Kidney (tissue), 14 donors: ENCODE measurements around the gene PRKN. TPM values are rescaled to one million over a fixed set of nuclear protein-coding genes. Genes with fewer than 3 reads are reported as not detected.
A peak's percentile ranks its signal among the peaks of the same experiment; 100 is the strongest.

ENCODE experiments used
- DNase-seq, 5 donors: peaks; one replicate each; pipeline ENCODE4 v3.0.0-alpha.2; 2013 to 2020
- FAIRE-seq: peaks from 2 replicates; lab custom pipeline; 2012; peaks lifted over from hg19 to GRCh38; lab: Jason Lieb, UNC
- H3K27ac ChIP-seq, 2 donors: one replicate each; pipeline ENCODE4 v1.7.0; 2013; ENCODE audit warnings: low read depth in 2 of 2, low read length in 2 of 2, inconsistent platforms in 1 of 2
- H3K27me3 ChIP-seq: one replicate; pipeline ENCODE4 v1.7.1; 2013; ENCODE audit warnings: low read length, inconsistent platforms; ENCODE audit not compliant: control insufficient read depth, insufficient read depth
- H3K36me3 ChIP-seq, 3 donors: one replicate each; pipeline versions ENCODE4 v1.7.0 to v1.7.1; 2013; ENCODE audit warnings: low read length in 3 of 3, control low read depth in 1 of 3, inconsistent platforms in 1 of 3; ENCODE audit not compliant: insufficient read depth in 3 of 3, control insufficient read depth in 2 of 3
- H3K4me1 ChIP-seq, 3 donors: one replicate each; pipeline versions ENCODE4 v1.7.0 to v1.7.1; 2013; ENCODE audit warnings: low read length in 3 of 3, inconsistent platforms in 1 of 3, low read depth in 1 of 3; ENCODE audit not compliant: control insufficient read depth in 2 of 3, insufficient read depth in 2 of 3
- H3K4me3 ChIP-seq, 3 donors: one replicate each; pipeline versions ENCODE4 v1.7.0 to v1.8.1; 2013; ENCODE audit warnings: low read length in 3 of 3, control low read depth in 1 of 3, inconsistent platforms in 1 of 3
- H3K9ac ChIP-seq, 3 donors: one replicate each; pipeline versions ENCODE4 v1.7.0 to v1.7.1; 2013; ENCODE audit warnings: low read length in 3 of 3, control low read depth in 1 of 3, inconsistent platforms in 1 of 3
- H3K9me3 ChIP-seq, 3 donors: one replicate each; pipeline versions ENCODE4 v1.7.0 to v1.7.1; 2013; ENCODE audit warnings: low read length in 3 of 3, control low read depth in 1 of 3, inconsistent platforms in 1 of 3; ENCODE audit not compliant: control insufficient read depth in 2 of 3, insufficient read depth in 1 of 3
- intact Hi-C: fragments of 100-400 bp; cut with DNase I; formaldehyde crosslinking; loops from one replicate; pipeline ENCODE4 v1.11.1; 2022
- polyA plus RNA-seq: library from polyadenylated mRNA; stranded (reverse); fragments of 350-450 nt; fragmentation: Illumina TruSeq; extraction: RNeasy Lipid Tissue Mini Kit (QIAGEN cat#74804); gene quantifications from one replicate; pipeline ENCODE4 v1.2.3, GENCODE V29; 2014; ENCODE audit warnings: low read depth, low replicate concordance; ENCODE audit not compliant: insufficient read depth
- total RNA-seq: library from RNA; stranded (reverse); fragmentation: NEBNext Ultra II Directional; extraction: Animal tissue kit (Norgen Biotek cat#: 25700); gene quantifications from one replicate; pipeline ENCODE4 v1.2.1, GENCODE V29; 2021
- TF ChIP-seq, protein P1 (sequence below): IDR thresholded peaks from 3 replicates; pipeline ENCODE4 v1.5.1; 2012; ENCODE audit warnings: mild to moderate bottlenecking, moderate library complexity, borderline replicate concordance; ENCODE audit not compliant: insufficient read depth; ENCODE audit errors: extremely low read depth
- donor health status: control.
- donor health status: control.
- donor health status: control.
- donor health status: control.
- donor health status: control.
- donor health status: DM: yes; HTN: yes; CAD: no.
- donor health status: Normal renal cell carcinoma (clear cell type).

Gene PRKN
- total and polyA plus RNA-seq, 2 donors from 2014 or later: 8.6 to 10.4 TPM

DNA sequence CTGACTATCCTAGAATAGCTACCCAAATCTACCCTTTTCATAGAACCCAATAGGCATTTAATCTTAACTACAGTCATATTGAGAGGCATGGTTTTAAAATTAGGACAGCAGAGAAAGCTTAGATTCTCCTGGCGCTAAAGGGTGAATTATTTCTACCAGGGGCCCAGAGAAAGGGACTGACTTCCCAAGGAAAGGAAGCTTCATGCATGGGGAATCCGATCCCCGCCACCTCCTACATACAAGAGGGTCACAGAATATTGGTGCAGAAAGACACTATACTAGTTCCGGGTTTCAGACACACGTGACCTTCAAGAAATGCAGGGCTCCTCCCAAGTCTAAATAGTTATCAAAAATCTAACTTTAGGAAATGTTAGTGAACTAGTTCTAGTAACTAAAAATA lies 130.9 kb downstream of the PRKN start:
- Histone ChIP-seq H3K4me3 (no peak overlapping the region), H3K36me3 (no peaks in the 10 kb centered on the region), H3K27ac (no peak overlapping the region), H3K4me1 (no peaks in the 10 kb centered on the region), H3K9ac (no peak overlapping the region), H3K9me3 (no peaks in the 10 kb centered on the region), H3K27me3 (no peaks in the 10 kb centered on the region)
- TF ChIP-seq, protein P1, sequence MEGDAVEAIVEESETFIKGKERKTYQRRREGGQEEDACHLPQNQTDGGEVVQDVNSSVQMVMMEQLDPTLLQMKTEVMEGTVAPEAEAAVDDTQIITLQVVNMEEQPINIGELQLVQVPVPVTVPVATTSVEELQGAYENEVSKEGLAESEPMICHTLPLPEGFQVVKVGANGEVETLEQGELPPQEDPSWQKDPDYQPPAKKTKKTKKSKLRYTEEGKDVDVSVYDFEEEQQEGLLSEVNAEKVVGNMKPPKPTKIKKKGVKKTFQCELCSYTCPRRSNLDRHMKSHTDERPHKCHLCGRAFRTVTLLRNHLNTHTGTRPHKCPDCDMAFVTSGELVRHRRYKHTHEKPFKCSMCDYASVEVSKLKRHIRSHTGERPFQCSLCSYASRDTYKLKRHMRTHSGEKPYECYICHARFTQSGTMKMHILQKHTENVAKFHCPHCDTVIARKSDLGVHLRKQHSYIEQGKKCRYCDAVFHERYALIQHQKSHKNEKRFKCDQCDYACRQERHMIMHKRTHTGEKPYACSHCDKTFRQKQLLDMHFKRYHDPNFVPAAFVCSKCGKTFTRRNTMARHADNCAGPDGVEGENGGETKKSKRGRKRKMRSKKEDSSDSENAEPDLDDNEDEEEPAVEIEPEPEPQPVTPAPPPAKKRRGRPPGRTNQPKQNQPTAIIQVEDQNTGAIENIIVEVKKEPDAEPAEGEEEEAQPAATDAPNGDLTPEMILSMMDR: no peak
- no peak for FAIRE-seq
- intact Hi-C loops: no loop called here
- peak in 3 of 5 donors; percentile 13 to 55 (median 53) for DNase-seq

GRCh38 chr6:162591517-162591916 lies 136.0 kb downstream of the PRKN start:
- Histone ChIP-seq H3K9ac (no peak overlapping the region), H3K27me3 (no peaks in the 10 kb centered on the region), H3K4me1 (no peaks in the 10 kb centered on the region), H3K9me3 (no peaks in the 10 kb centered on the region), H3K36me3 (no peaks in the 10 kb centered on the region), H3K27ac (no peak overlapping the region), H3K4me3 (no peak overlapping the region)
- intact Hi-C loops: no loop called here
- no peak for DNase-seq
- TF ChIP-seq, protein P1: no peak
- FAIRE-seq: no peak

GRCh38 chr6:162581988-162582780 lies 145.4 kb downstream of the PRKN start:
- peaks cover 0 to 2% (median 0%) of the 10 kb centered on the region in 3 donors for H3K4me1 ChIP-seq
- FAIRE-seq: no peak
- no peak for DNase-seq
- TF ChIP-seq, protein P1: no peak
- H3K36me3 ChIP-seq: no peaks in the 10 kb centered on the region
- H3K4me3 ChIP-seq: no peak overlapping the region
- H3K27ac ChIP-seq: no peak overlapping the region
- intact Hi-C loops: no loop called here
- no peak overlapping the region for H3K9ac ChIP-seq
- H3K27me3 ChIP-seq: no peaks in the 10 kb centered on the region
- H3K9me3 ChIP-seq: no peaks in the 10 kb centered on the region
